Caco-2 (cell line): Measurements from ENCODE around the gene SOS1. TPM values are rescaled to one million over a fixed set of nuclear protein-coding genes. Genes with fewer than 3 reads are reported as not detected.

ENCODE experiments used
- BruUV-seq: library from RNA; stranded (reverse); fragments of 400-500 nt; replicated peaks from 2 replicates; lab custom pipeline; 2021; lab: Mats Ljungman, UMichigan
- CTCF ChIA-PET: fragments of 300-600 bp; sonication (Branson Sonifier 250); formaldehyde crosslinking; loops from one replicate; lab custom pipeline; 2022; ENCODE audit warnings: antibody characterized with exemption; lab: Charles Lee
- POLR2A ChIA-PET: fragments of 300-600 bp; sonication (Branson Sonifier 250); formaldehyde crosslinking; loops from one replicate; lab custom pipeline; 2022; ENCODE audit warnings: antibody characterized with exemption; lab: Charles Lee
- DNase-seq, 2 experiments: peaks; one replicate each; pipeline versions ENCODE4 v3.0.0 to v3.0.0-alpha.2; 2020 to 2022
- H3K27me3 ChIP-seq: replicated peaks from 2 replicates; pipeline ENCODE4 v1.6.0; 2011; ENCODE audit warnings: low read length; ENCODE audit not compliant: control insufficient read depth, insufficient read depth
- H3K36me3 ChIP-seq: 2 replicates; pipeline ENCODE4 v1.5.1; 2011; ENCODE audit warnings: low read length; ENCODE audit not compliant: control insufficient read depth, insufficient read depth
- H3K4me1 ChIP-seq: fragments of 250-450 bp; sonication (Bioruptor Pico); 2 replicates; pipeline ENCODE4 v1.5.1; 2020; ENCODE audit warnings: mild to moderate bottlenecking
- H3K4me3 ChIP-seq: 2 replicates; pipeline ENCODE4 v1.5.1; 2011; ENCODE audit warnings: low read depth, mild to moderate bottlenecking, control low read depth, low read length
- H3K9me3 ChIP-seq: fragments of 250-450 bp; sonication (Bioruptor Pico); 2 replicates; pipeline ENCODE4 v1.5.1; 2020; ENCODE audit warnings: mild to moderate bottlenecking, moderate library complexity
- H3K27ac Mint-ChIP-seq: one replicate; pipeline ENCODE4 v1.8.0; 2022; ENCODE audit warnings: mixed read lengths; ENCODE audit not compliant: unreplicated experiment
- H3K27me3 Mint-ChIP-seq: one replicate; pipeline ENCODE4 v1.8.0; 2022; ENCODE audit warnings: mixed read lengths; ENCODE audit not compliant: insufficient read depth, unreplicated experiment
- H3K36me3 Mint-ChIP-seq: one replicate; pipeline ENCODE4 v1.8.0; 2022; ENCODE audit warnings: mild to moderate bottlenecking, mixed read lengths; ENCODE audit not compliant: insufficient read depth, unreplicated experiment
- H3K4me1 Mint-ChIP-seq: one replicate; pipeline ENCODE4 v1.8.0; 2022; ENCODE audit warnings: low read depth, mixed read lengths; ENCODE audit not compliant: unreplicated experiment
- H3K4me3 Mint-ChIP-seq: one replicate; pipeline ENCODE4 v1.8.0; 2022; ENCODE audit warnings: mild to moderate bottlenecking, moderate library complexity, mixed read lengths; ENCODE audit not compliant: unreplicated experiment
- H3K9me3 Mint-ChIP-seq: one replicate; pipeline ENCODE4 v1.8.0; 2022; ENCODE audit warnings: mixed read lengths; ENCODE audit not compliant: unreplicated experiment
- CTCF ChIP-seq, 2 experiments: fragments of 200-600 bp in 1 of 2; IDR thresholded peaks; 1 replicate in 1 of 2; 2 replicates in 1 of 2; pipeline versions ENCODE4 v1.5.1 to v1.8.0; 2011 to 2022; ENCODE audit warnings: antibody characterized with exemption in 1 of 2, control low read depth in 1 of 2, inconsistent platforms in 1 of 2, low read depth in 1 of 2, low read length in 1 of 2, mild to moderate bottlenecking in 1 of 2, moderate library complexity in 1 of 2; ENCODE audit not compliant: insufficient read depth in 1 of 2, severe bottlenecking in 1 of 2, unreplicated experiment in 1 of 2
- intact Hi-C: fragments of 100-400 bp; cut with micrococcal nuclease; formaldehyde crosslinking; loops from one replicate; pipeline ENCODE4 v1.10.0; 2022; ENCODE audit not compliant: unreplicated experiment
- total RNA-seq: library from RNA; stranded (reverse); gene quantifications from 2 replicates; pipeline ENCODE4 v1.2.3, GENCODE V29; 2022

Gene SOS1
- total RNA-seq, 1 experiment from 2014 or later, result 49.7 TPM

GRCh38 chr2:39013871-39014270 lies 107.0 kb downstream of the SOS1 start:
- Mint-ChIP-seq H3K4me3 (no peak overlapping the region), H3K27me3 (no peaks in the 10 kb centered on the region), H3K36me3 (peaks cover 17% of the 10 kb centered on the region), H3K27ac (no peak overlapping the region), H3K4me1 (no peaks in the 10 kb centered on the region), H3K9me3 (no peaks in the 10 kb centered on the region)
- Histone ChIP-seq H3K9me3 (no peaks in the 10 kb centered on the region), H3K4me1 (no peaks in the 10 kb centered on the region), H3K27me3 (no peaks in the 10 kb centered on the region), H3K36me3 (no peaks in the 10 kb centered on the region; the same call in 1 of the 2 replicates), H3K4me3 (no peak overlapping the region)
- DNase-seq, result no peak
- no peak for TF ChIP-seq CTCF (IDR thresholded peaks at IDR 0.05; ENCODE audit: insufficient read depth in 1 of 2, low read depth in 1 of 2, low read length in 1 of 2, severe bottlenecking in 1 of 2, unreplicated experiment in 1 of 2)
- ChIA-PET CTCF (no interaction called here), POLR2A (no interaction called here)
- intact Hi-C loops, result no loop called here
- BruUV-seq, result no TSS peak

- ChIA-PET CTCF (no interaction called here), POLR2A (interaction anchor here (0.6 kb wide), 1 partner anchor 114 kb away, joined by 5 read pairs; no protein-coding TSS in a partner anchor)
- no peak overlapping the region for H3K4me3 ChIP-seq
- peaks cover 49% of the 10 kb centered on the region for H3K36me3 Mint-ChIP-seq
- no peaks in the 10 kb centered on the region for H3K27me3 ChIP-seq
- H3K4me1 Mint-ChIP-seq, result no peaks in the 10 kb centered on the region
- intact Hi-C loops, result no loop called here
- H3K4me3 Mint-ChIP-seq, result no peak overlapping the region
- no peaks in the 10 kb centered on the region for H3K9me3 ChIP-seq
- H3K27me3 Mint-ChIP-seq, result no peaks in the 10 kb centered on the region
- no peaks in the 10 kb centered on the region; the same call in none of the 2 replicates for H3K36me3 ChIP-seq
- TF ChIP-seq CTCF (IDR thresholded peaks at IDR 0.05; ENCODE audit: insufficient read depth in 1 of 2, low read depth in 1 of 2, low read length in 1 of 2, severe bottlenecking in 1 of 2, unreplicated experiment in 1 of 2), result no peak
- DNase-seq, result no peak
- BruUV-seq, result no TSS peak
- no peaks in the 10 kb centered on the region for H3K9me3 Mint-ChIP-seq
- H3K27ac Mint-ChIP-seq, result no peak overlapping the region
- H3K4me1 ChIP-seq, result no peaks in the 10 kb centered on the region
These were observed 112.2 kb downstream of the SOS1 start for GRCh38 chr2:39008665-39009064.

GRCh38 chr2:39007875-39008504 lies 112.9 kb downstream of the SOS1 start:
- H3K27me3 Mint-ChIP-seq, result no peaks in the 10 kb centered on the region
- H3K4me3 ChIP-seq, result no peak overlapping the region
- no peak for TF ChIP-seq CTCF (IDR thresholded peaks at IDR 0.05; ENCODE audit: insufficient read depth in 1 of 2, low read depth in 1 of 2, low read length in 1 of 2, severe bottlenecking in 1 of 2, unreplicated experiment in 1 of 2)
- intact Hi-C loops, result no loop called here
- no peaks in the 10 kb centered on the region; the same call in 1 of the 2 replicates for H3K4me1 ChIP-seq
- CTCF ChIA-PET, result interaction anchor here (0.7 kb wide), 1 partner anchor 60 kb away, joined by 3 read pairs; no protein-coding TSS in a partner anchor
- no peak overlapping the region for H3K4me3 Mint-ChIP-seq
- POLR2A ChIA-PET, result interaction anchor here (0.6 kb wide), 1 partner anchor 114 kb away, joined by 5 read pairs; no protein-coding TSS in a partner anchor
- BruUV-seq, result no TSS peak
- H3K9me3 ChIP-seq, result no peaks in the 10 kb centered on the region
- H3K27ac Mint-ChIP-seq, result no peak overlapping the region
- H3K4me1 Mint-ChIP-seq, result no peaks in the 10 kb centered on the region
- DNase-seq, result no peak
- H3K36me3 Mint-ChIP-seq, result peaks cover 50% of the 10 kb centered on the region
- H3K36me3 ChIP-seq, result no peaks in the 10 kb centered on the region; the same call in none of the 2 replicates
- no peaks in the 10 kb centered on the region for H3K27me3 ChIP-seq
- no peaks in the 10 kb centered on the region for H3K9me3 Mint-ChIP-seq
